HepG2 (cell line): ENCODE data around the gene CASP3. TPM values are rescaled to one million over a fixed set of nuclear protein-coding genes. Genes with fewer than 3 reads are reported as not detected.

Experiments
- ATF4 ChIP-seq, 2 experiments: fragments of 450-650 bp in 1 of 2; sonication (generic) in 1 of 2; formaldehyde crosslinking; IDR thresholded peaks; 2 replicates each; pipeline versions ENCODE4 v1.5.0 to v1.8.0; 2020 to 2022; ENCODE audit warnings: mild to moderate bottlenecking in 1 of 2, missing genetic modification reagents in 1 of 2
- BCL3 ChIP-seq: sonication (generic); formaldehyde crosslinking; IDR thresholded peaks from 2 replicates; pipeline ENCODE4 v1.5.1; 2020; ENCODE audit warnings: mild to moderate bottlenecking, missing genetic modification reagents, moderate library complexity
- CREB3 ChIP-seq: sonication (generic); formaldehyde crosslinking; IDR thresholded peaks from 2 replicates; pipeline ENCODE4 v1.5.0; 2020; ENCODE audit warnings: missing genetic modification reagents
- FOSL1 ChIP-seq: sonication (generic); formaldehyde crosslinking; IDR thresholded peaks from 2 replicates; pipeline ENCODE4 v1.9.0; 2021; ENCODE audit warnings: missing genetic modification reagents, borderline replicate concordance
- GABPA ChIP-seq, 2 experiments: IDR thresholded peaks; 2 replicates each; pipeline ENCODE4 v1.6.1; 2011 to 2016; ENCODE audit warnings: low read depth in 2 of 2, low read length in 1 of 2, missing biosample characterization in 1 of 2, missing genetic modification characterization in 1 of 2
- GRHL1 ChIP-seq: sonication (generic); formaldehyde crosslinking; conservative IDR thresholded peaks from 2 replicates; pipeline ENCODE4 v1.8.0; 2022; ENCODE audit warnings: missing genetic modification reagents
- KLF11 ChIP-seq: IDR thresholded peaks from 2 replicates; pipeline ENCODE4 v1.6.1; 2016; ENCODE audit warnings: missing compliant biosample characterization
- MATR3 ChIP-seq: sonication (generic); formaldehyde crosslinking; IDR thresholded peaks from 2 replicates; pipeline ENCODE4 v1.4.0; 2020; ENCODE audit warnings: missing genetic modification reagents
- NR2F2 ChIP-seq: IDR thresholded peaks from 2 replicates; pipeline ENCODE4 v1.6.1; 2012; ENCODE audit warnings: low read depth, inconsistent platforms, borderline replicate concordance
- PAX8 ChIP-seq: sonication (generic); formaldehyde crosslinking; IDR thresholded peaks from 2 replicates; pipeline ENCODE4 v1.8.0; 2022; ENCODE audit warnings: mild to moderate bottlenecking, missing genetic modification reagents, borderline replicate concordance
- PHF8 ChIP-seq: sonication (generic); formaldehyde crosslinking; IDR thresholded peaks from 2 replicates; pipeline ENCODE4 v1.5.0; 2020; ENCODE audit warnings: missing genetic modification reagents
- PITX1 ChIP-seq: sonication (generic); formaldehyde crosslinking; IDR thresholded peaks from 2 replicates; pipeline ENCODE4 v1.5.1; 2020; ENCODE audit warnings: mild to moderate bottlenecking, missing genetic modification reagents
- SAP130 ChIP-seq: IDR thresholded peaks from 2 replicates; pipeline ENCODE4 v1.6.1; 2016; ENCODE audit warnings: low read depth
- SMARCE1 ChIP-seq: fragments of 450-650 bp; IDR thresholded peaks from 2 replicates; pipeline ENCODE4 v1.6.1; 2017; ENCODE audit warnings: borderline replicate concordance
- SP2 ChIP-seq: sonication (generic); formaldehyde crosslinking; IDR thresholded peaks from 2 replicates; pipeline ENCODE4 v1.5.1; 2020; ENCODE audit warnings: mild to moderate bottlenecking, missing genetic modification reagents
- SRF ChIP-seq: IDR thresholded peaks from 2 replicates; pipeline ENCODE4 v1.6.1; 2011; ENCODE audit warnings: mild to moderate bottlenecking, low read depth, low read length, moderate library complexity
- SRY ChIP-seq: sonication (generic); formaldehyde crosslinking; IDR thresholded peaks from 2 replicates; pipeline ENCODE4 v1.8.0; 2022; ENCODE audit warnings: mild to moderate bottlenecking, missing genetic modification reagents
- ZFP91 ChIP-seq: sonication (generic); formaldehyde crosslinking; IDR thresholded peaks from 2 replicates; pipeline ENCODE4 v1.9.0; 2022; ENCODE audit warnings: missing genetic modification reagents, mild to moderate bottlenecking, borderline replicate concordance
- ZFY ChIP-seq: sonication (generic); formaldehyde crosslinking; IDR thresholded peaks from 2 replicates; pipeline ENCODE4 v1.4.0; 2020; ENCODE audit warnings: missing genetic modification reagents
- ZMYM2 ChIP-seq: sonication (generic); formaldehyde crosslinking; IDR thresholded peaks from 2 replicates; pipeline ENCODE4 v1.8.0; 2022; ENCODE audit warnings: mild to moderate bottlenecking, missing genetic modification reagents
- ZNF292 ChIP-seq: sonication (generic); formaldehyde crosslinking; IDR thresholded peaks from 2 replicates; pipeline ENCODE4 v1.8.1; 2022; ENCODE audit warnings: mild to moderate bottlenecking, low read depth, missing genetic modification reagents, borderline replicate concordance
- ZNF569 ChIP-seq: sonication (generic); formaldehyde crosslinking; IDR thresholded peaks from 2 replicates; pipeline ENCODE4 v1.5.0; 2020; ENCODE audit warnings: mild to moderate bottlenecking, missing genetic modification reagents, moderate library complexity, borderline replicate concordance
- polyA plus RNA-seq, 8 experiments: library from polyadenylated mRNA; depleted of rRNA in 3 of 8; stranded (reverse) in 7 of 8; unstranded in 1 of 8; fragments of >200 nt; fragmentation: Illumina TruSeq in 4 of 8; extraction: Trizol in 4 of 8; gene quantifications; 2 replicates each; pipeline versions ENCODE4 v1.2.1 to v1.2.3, GENCODE V29; 2011 to 2016; ENCODE audit warnings: low read depth in 4 of 8, missing spikeins in 1 of 8, mixed read lengths in 1 of 8; ENCODE audit not compliant: insufficient read depth in 1 of 8
- total RNA-seq, 5 experiments: library from RNA; depleted of rRNA; stranded (reverse); fragments of >200 nt; fragmentation: Illumina TruSeq; extraction: Trizol; gene quantifications; 2 replicates each; pipeline ENCODE4 v1.2.3, GENCODE V29; 2016; ENCODE audit warnings: low read depth in 1 of 5

The CASP3 gene
- total and polyA plus RNA-seq, 2 of the 13 experiments (the other 11 are each of a cell fraction or from before 2014, with no cell fraction given) = 26.0 to 77.8 TPM

GRCh38 chr4:184648313-184649025 is 778 bp downstream of the CASP3 start (continued):
- peak; percentile 28; the same call in 1 of the 2 replicates for TF ChIP-seq SAP130 (CRISPR knock-in tag)
- 0 out of 2 replicates have a peak, but pooled peaks have one; percentile 44 for TF ChIP-seq PAX8 (CRISPR knock-in tag)
- TF ChIP-seq ZFP91 (CRISPR knock-in tag) = peak; percentile 5; the same call in 1 of the 2 replicates
- no peak for TF ChIP-seq ZMYM2 (CRISPR knock-in tag)
- no peak for TF ChIP-seq ZNF569 (CRISPR knock-in tag)
- no peak for TF ChIP-seq BCL3
- TF ChIP-seq PHF8 (CRISPR knock-in tag) = peak; percentile 47; the same call in 1 of the 2 replicates
- no peak for TF ChIP-seq KLF11 (CRISPR knock-in tag)
- TF ChIP-seq ZFY = peak; percentile 83
- no peak for TF ChIP-seq NR2F2
- 0 out of 2 replicates have a peak, but pooled peaks have one; percentile 39 for TF ChIP-seq PITX1 (CRISPR knock-in tag)
- no peak for TF ChIP-seq GRHL1 (CRISPR knock-in tag)
- TF ChIP-seq FOSL1 (CRISPR knock-in tag) = no peak
- TF ChIP-seq SP2 (CRISPR knock-in tag) = no peak
- TF ChIP-seq CREB3 (CRISPR knock-in tag) = peak; percentile 38; the same call in 1 of the 2 replicates
- peak; percentile 76; the same call in 1 of the 2 replicates for TF ChIP-seq ZNF292 (CRISPR knock-in tag)
- no peak for TF ChIP-seq ATF4 (CRISPR knock-in tag; IDR thresholded peaks at IDR 0.05)
- TF ChIP-seq MATR3 (CRISPR knock-in tag) = no peak
- peak; percentile 37; the same call in 1 of the 2 replicates for TF ChIP-seq GABPA (IDR thresholded peaks at IDR 0.05; ENCODE audit: low read depth, low read length)
- no peak for TF ChIP-seq GABPA (CRISPR knock-in tag; IDR thresholded peaks at IDR 0.05; ENCODE audit: low read depth)
- no peak for TF ChIP-seq SMARCE1
- no peak for TF ChIP-seq SRF
- no peak for TF ChIP-seq SRY (CRISPR knock-in tag)
